HepG2 (cell line): ENCODE results near the gene RGS19.

ENCODE experiments used
- BCLAF1 ChIP-seq: fragments of 450-650 bp; IDR thresholded peaks from 2 replicates; pipeline ENCODE4 v1.6.1; 2017; ENCODE audit warnings: mild to moderate bottlenecking
- CTCF ChIP-seq: sonication (generic); formaldehyde crosslinking; IDR thresholded peaks from 2 replicates; pipeline ENCODE4 v1.5.0; 2020; ENCODE audit warnings: mild to moderate bottlenecking, missing genetic modification reagents, moderate library complexity
- GABPA ChIP-seq, 2 experiments: IDR thresholded peaks; 2 replicates each; pipeline ENCODE4 v1.6.1; 2011 to 2016; ENCODE audit warnings: low read depth in 2 of 2, low read length in 1 of 2, missing biosample characterization in 1 of 2, missing genetic modification characterization in 1 of 2
- IRF1 ChIP-seq: sonication (generic); formaldehyde crosslinking; IDR thresholded peaks from 2 replicates; pipeline ENCODE4 v1.4.0; 2020; ENCODE audit warnings: low read depth, mild to moderate bottlenecking, missing genetic modification reagents
- NFE2 ChIP-seq: sonication (generic); formaldehyde crosslinking; IDR thresholded peaks from 2 replicates; pipeline ENCODE4 v1.4.0; 2020; ENCODE audit warnings: missing genetic modification reagents
- NKX3-1 ChIP-seq: sonication (generic); formaldehyde crosslinking; IDR thresholded peaks from 2 replicates; pipeline ENCODE4 v1.5.0; 2020; ENCODE audit warnings: missing genetic modification reagents
- POLR2A ChIP-seq, 2 experiments: IDR thresholded peaks; 2 replicates each; pipeline ENCODE4 v1.6.1; 2011; ENCODE audit warnings: low read depth in 2 of 2, low read length in 2 of 2, mild to moderate bottlenecking in 1 of 2, moderate library complexity in 1 of 2; ENCODE audit not compliant: insufficient read depth in 1 of 2
- POLR2AphosphoS2 ChIP-seq: IDR thresholded peaks from 2 replicates; pipeline ENCODE4 v1.6.1; 2011; ENCODE audit warnings: low read depth, low read length, improper control_type of control experiment
- RORA ChIP-seq: sonication (generic); formaldehyde crosslinking; IDR thresholded peaks from 2 replicates; pipeline ENCODE4 v1.5.0; 2020; ENCODE audit warnings: mild to moderate bottlenecking, missing genetic modification reagents, moderate library complexity
- SIX4 ChIP-seq: sonication (generic); formaldehyde crosslinking; IDR thresholded peaks from 2 replicates; pipeline ENCODE4 v1.4.0; 2020; ENCODE audit warnings: missing genetic modification reagents
- SP1 ChIP-seq, 2 experiments: fragments of 450-650 bp in 1 of 2; sonication (generic) in 1 of 2; formaldehyde crosslinking in 1 of 2; IDR thresholded peaks; 2 replicates each; pipeline versions ENCODE4 v1.4.0 to v1.6.1; 2016 to 2020; ENCODE audit warnings: missing genetic modification reagents in 1 of 2
- STAT6 ChIP-seq: sonication (generic); formaldehyde crosslinking; IDR thresholded peaks from 2 replicates; pipeline ENCODE4 v1.4.0; 2020; ENCODE audit warnings: missing genetic modification reagents, mild to moderate bottlenecking, borderline replicate concordance
- TFE3 ChIP-seq: IDR thresholded peaks from 2 replicates; pipeline ENCODE4 v1.6.1; 2016
- ZBTB2 ChIP-seq: sonication (generic); formaldehyde crosslinking; IDR thresholded peaks from 2 replicates; pipeline ENCODE4 v1.8.0; 2022; ENCODE audit warnings: low read depth, missing genetic modification reagents

- TF ChIP-seq POLR2A (IDR thresholded peaks at IDR 0.05; ENCODE audit: insufficient read depth in 1 of 2, low read depth in 2 of 2, low read length in 2 of 2) (no peak), SIX4 (CRISPR knock-in tag) (no peak), CTCF (CRISPR knock-in tag) (no peak), STAT6 (no peak), GABPA (IDR thresholded peaks at IDR 0.05; ENCODE audit: low read depth, low read length) (no peak), GABPA (CRISPR knock-in tag; IDR thresholded peaks at IDR 0.05; ENCODE audit: low read depth) (no peak), ZBTB2 (CRISPR knock-in tag) (no peak), BCLAF1 (no peak), TFE3 (no peak), POLR2AphosphoS2 (no peak), RORA (CRISPR knock-in tag) (no peak), IRF1 (no peak), SP1 (IDR thresholded peaks at IDR 0.05) (no peak), SP1 (CRISPR knock-in tag; IDR thresholded peaks at IDR 0.05) (no peak), NFE2 (no peak), NKX3-1 (CRISPR knock-in tag) (no peak)
Observed at GRCh38 chr20:64114356-64114971, 35.1 kb upstream of the RGS19 start.
